Type B pancreatic cell (in vitro differentiated cells): ENCODE data around the gene SUSD6. TPM values are rescaled to one million over a fixed set of nuclear protein-coding genes. Genes with fewer than 3 reads are reported as not detected.

ENCODE experiments used
- DNase-seq: peaks from one replicate; pipeline ENCODE4 v3.0.0; 2021; ENCODE audit warnings: mixed read lengths; ENCODE audit not compliant: unreplicated experiment; ENCODE audit errors: extremely low spot score
- H3K27ac Mint-ChIP-seq: 2 replicates; pipeline ENCODE4 v1.8.0; 2021; ENCODE audit warnings: mild to moderate bottlenecking, mixed read lengths
- H3K27me3 Mint-ChIP-seq: 2 replicates; pipeline ENCODE4 v1.8.0; 2021; ENCODE audit warnings: mixed read lengths
- H3K36me3 Mint-ChIP-seq: 2 replicates; pipeline ENCODE4 v1.8.0; 2021; ENCODE audit warnings: mixed read lengths
- H3K4me1 Mint-ChIP-seq: one replicate; pipeline ENCODE4 v1.8.0; 2021; ENCODE audit warnings: mixed read lengths; ENCODE audit not compliant: unreplicated experiment
- H3K4me3 Mint-ChIP-seq: 2 replicates; pipeline ENCODE4 v1.8.0; 2021; ENCODE audit warnings: mild to moderate bottlenecking, mixed read lengths
- H3K9me3 Mint-ChIP-seq: 2 replicates; pipeline ENCODE4 v1.8.0; 2021; ENCODE audit warnings: mixed read lengths
- CTCF ChIP-seq: fragments of 200-600 bp; sonication (generic); conservative IDR thresholded peaks from 2 replicates; pipeline ENCODE4 v1.5.0; 2021; ENCODE audit warnings: antibody characterized with exemption, mild to moderate bottlenecking
- total RNA-seq: library from RNA; stranded (reverse); gene quantifications from 2 replicates; pipeline ENCODE4 v1.2.1, GENCODE V29; 2021; ENCODE audit warnings: low replicate concordance

The SUSD6 gene
- total RNA-seq, 1 donor from 2014 or later, result 31.7 TPM

- no peaks in the 10 kb centered on the region for H3K27me3 Mint-ChIP-seq
- H3K4me1 Mint-ChIP-seq, result peaks cover 56% of the 10 kb centered on the region
- H3K4me3 Mint-ChIP-seq, result peak overlapping the region; percentile 11
- DNase-seq, result no peak
- H3K9me3 Mint-ChIP-seq, result no peaks in the 10 kb centered on the region
- peak overlapping the region; percentile 53 for H3K27ac Mint-ChIP-seq
- H3K36me3 Mint-ChIP-seq, result peaks cover 25% of the 10 kb centered on the region
- no peak for TF ChIP-seq CTCF
Observed at GRCh38 chr14:69666690-69667211, 55.4 kb downstream of the SUSD6 start.

- peaks cover 18% of the 10 kb centered on the region for H3K36me3 Mint-ChIP-seq
- no peaks in the 10 kb centered on the region for H3K9me3 Mint-ChIP-seq
- no peaks in the 10 kb centered on the region for H3K27me3 Mint-ChIP-seq
- peaks cover 59% of the 10 kb centered on the region for H3K4me1 Mint-ChIP-seq
- H3K27ac Mint-ChIP-seq, result peak overlapping the region; percentile 9
- H3K4me3 Mint-ChIP-seq, result peak overlapping the region; percentile 1
- TF ChIP-seq CTCF, result no peak
- DNase-seq, result no peak
Observed at GRCh38 chr14:69667938-69668335, 56.5 kb downstream of the SUSD6 start.

- H3K4me1 Mint-ChIP-seq, result peaks cover 64% of the 10 kb centered on the region
- no peaks in the 10 kb centered on the region for H3K9me3 Mint-ChIP-seq
- H3K4me3 Mint-ChIP-seq, result no peak overlapping the region
- H3K36me3 Mint-ChIP-seq, result peaks cover 15% of the 10 kb centered on the region
- peak overlapping the region; percentile 35 for H3K27ac Mint-ChIP-seq
- H3K27me3 Mint-ChIP-seq, result no peaks in the 10 kb centered on the region
- TF ChIP-seq CTCF, result no peak
- DNase-seq, result no peak
Observed at GRCh38 chr14:69669375-69669774, 58.0 kb downstream of the SUSD6 start.

- DNase-seq, result no peak
- Mint-ChIP-seq H3K4me3 (no peak overlapping the region), H3K4me1 (peaks cover 66% of the 10 kb centered on the region), H3K9me3 (no peaks in the 10 kb centered on the region), H3K27ac (peak overlapping the region; percentile 23), H3K27me3 (no peaks in the 10 kb centered on the region), H3K36me3 (peaks cover 15% of the 10 kb centered on the region)
- no peak for TF ChIP-seq CTCF
Observed at GRCh38 chr14:69670093-69670492, 58.7 kb downstream of the SUSD6 start.

- H3K9me3 Mint-ChIP-seq, result no peaks in the 10 kb centered on the region
- H3K27me3 Mint-ChIP-seq, result no peaks in the 10 kb centered on the region
- H3K36me3 Mint-ChIP-seq, result peaks cover 20% of the 10 kb centered on the region
- H3K4me1 Mint-ChIP-seq, result peaks cover 57% of the 10 kb centered on the region
- no peak for TF ChIP-seq CTCF
- no peak for DNase-seq
- H3K27ac Mint-ChIP-seq, result no peak overlapping the region
- no peak overlapping the region for H3K4me3 Mint-ChIP-seq
Observed at GRCh38 chr14:69671365-69672030, 60.1 kb downstream of the SUSD6 start.
